Skeletal muscle cell (primary cell): Measurements from ENCODE around the gene YDJC.

Source experiments
- DNase-seq: peaks from one replicate; pipeline ENCODE4 v3.0.0-alpha.2; 2010; ENCODE audit warnings: low read depth
- H3K4me3 ChIP-seq: 2 replicates; pipeline ENCODE4 v1.5.1; 2011; ENCODE audit warnings: low read depth, mild to moderate bottlenecking, control low read depth, low read length, moderate library complexity

Gene YDJC

GRCh38 chr22:21635771-21636510 lies 6.1 kb upstream of the YDJC start:
- DNase-seq = no peak
- no peak overlapping the region for H3K4me3 ChIP-seq

GRCh38 chr22:21634844-21635243 lies 5.0 kb upstream of the YDJC start:
- DNase-seq = no peak
- H3K4me3 ChIP-seq = no peak overlapping the region

- no peak for DNase-seq
- H3K4me3 ChIP-seq = no peak overlapping the region
Observed at GRCh38 chr22:21634081-21634480, 4.3 kb upstream of the YDJC start.

DNA sequence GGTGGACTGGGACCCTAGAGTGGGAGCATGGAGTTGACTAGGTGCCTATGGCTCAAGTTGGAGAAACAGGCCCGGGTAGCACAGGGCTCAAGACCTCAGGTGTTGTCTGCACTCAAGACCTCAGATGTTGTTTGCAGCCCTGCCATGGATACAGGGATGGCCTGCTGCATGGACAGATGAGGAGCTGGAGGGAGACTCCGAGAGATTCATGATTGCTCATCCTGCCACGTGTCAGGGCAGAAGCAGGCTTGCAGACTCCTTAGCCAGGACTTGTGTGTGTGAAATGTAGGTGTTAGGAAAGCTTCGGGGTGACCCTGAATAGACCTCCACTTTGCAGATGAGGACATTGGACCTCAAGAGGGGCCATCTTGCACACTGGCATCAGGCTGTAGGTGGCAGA lies 3.7 kb upstream of the YDJC start:
- no peak for DNase-seq
- H3K4me3 ChIP-seq = no peak overlapping the region

- DNase-seq = no peak
- no peak overlapping the region for H3K4me3 ChIP-seq
Observed at GRCh38 chr22:21632931-21633330, 3.1 kb upstream of the YDJC start.

DNA sequence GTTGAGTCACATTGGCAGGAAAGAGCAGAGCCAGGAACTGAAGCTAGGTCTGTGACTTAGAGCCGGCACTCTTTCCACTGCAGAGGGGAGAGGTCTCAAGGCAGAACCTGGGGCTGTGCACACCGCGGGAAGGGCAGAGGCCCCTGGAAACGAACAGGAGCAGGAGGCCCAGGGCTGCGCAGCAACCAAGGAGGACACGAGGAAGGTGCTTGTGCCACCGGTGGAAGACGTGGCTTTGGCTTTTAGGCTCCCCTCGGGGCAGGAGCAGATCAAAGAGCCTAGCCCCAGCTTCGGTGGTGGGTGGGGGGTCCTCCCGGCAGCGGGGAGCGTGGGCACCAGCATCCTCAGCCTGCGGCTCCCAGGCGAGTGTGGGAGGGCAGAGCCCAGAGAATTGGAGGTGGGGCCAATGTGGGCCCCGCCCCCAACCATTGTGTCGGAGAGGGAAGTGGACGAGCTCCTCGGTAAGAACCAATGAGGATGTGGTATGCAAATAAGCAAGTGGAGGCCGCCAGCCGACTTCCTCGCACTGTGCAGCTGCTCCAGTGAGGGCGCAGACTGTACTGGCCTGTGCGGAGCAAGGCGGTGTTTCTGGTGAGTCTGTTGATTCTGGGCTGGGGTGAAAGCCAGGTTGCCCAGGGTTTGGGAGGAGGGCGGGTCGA lies 2.5 kb upstream of the YDJC start, which contains the start of gene CCDC116:
Gene CCDC116, plus strand, starts transcription at position 524 of the 659 bp plus-strand sequence. CDS start 422 bp downstream, outside the sequence.
- DNase-seq = no peak

DNA sequence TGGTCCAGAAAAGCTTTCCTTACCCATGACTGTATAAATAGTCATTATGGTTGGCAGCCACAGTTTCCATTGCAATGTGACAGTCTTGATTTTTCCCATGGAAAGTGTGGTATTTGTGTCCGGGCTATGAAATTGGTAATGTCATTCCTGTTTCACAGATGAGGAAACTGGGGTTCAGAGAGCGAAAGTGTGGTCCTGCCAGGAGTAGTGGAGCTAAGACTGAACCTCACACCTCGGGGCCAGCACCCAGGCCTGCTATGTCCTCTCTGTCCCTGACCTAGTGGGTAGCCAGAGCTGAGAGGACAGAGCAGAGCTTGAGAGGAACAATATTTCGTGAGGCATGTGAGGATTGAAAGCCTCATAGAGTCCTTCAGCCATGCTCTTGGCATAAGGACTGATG lies 1.2 kb upstream of the YDJC start:
- no peak for DNase-seq
- no peak overlapping the region for H3K4me3 ChIP-seq

More for the DNA sequence above, 2.5 kb upstream of the YDJC start, which contains the start of gene CCDC116:
- H3K4me3 ChIP-seq = no peak within 1 kb of the TSS

GRCh38 chr22:21628386-21629254 lies 1.2 kb downstream of the YDJC start:
- DNase-seq = no peak
- H3K4me3 ChIP-seq = peak overlapping the region; percentile 94

GRCh38 chr22:21626735-21627469 lies 2.9 kb downstream of the YDJC start:
- no peak overlapping the region for H3K4me3 ChIP-seq
- DNase-seq = no peak

- no peak for DNase-seq
Observed at GRCh38 chr22:21626073-21626734, 3.6 kb downstream of the YDJC start.

DNA sequence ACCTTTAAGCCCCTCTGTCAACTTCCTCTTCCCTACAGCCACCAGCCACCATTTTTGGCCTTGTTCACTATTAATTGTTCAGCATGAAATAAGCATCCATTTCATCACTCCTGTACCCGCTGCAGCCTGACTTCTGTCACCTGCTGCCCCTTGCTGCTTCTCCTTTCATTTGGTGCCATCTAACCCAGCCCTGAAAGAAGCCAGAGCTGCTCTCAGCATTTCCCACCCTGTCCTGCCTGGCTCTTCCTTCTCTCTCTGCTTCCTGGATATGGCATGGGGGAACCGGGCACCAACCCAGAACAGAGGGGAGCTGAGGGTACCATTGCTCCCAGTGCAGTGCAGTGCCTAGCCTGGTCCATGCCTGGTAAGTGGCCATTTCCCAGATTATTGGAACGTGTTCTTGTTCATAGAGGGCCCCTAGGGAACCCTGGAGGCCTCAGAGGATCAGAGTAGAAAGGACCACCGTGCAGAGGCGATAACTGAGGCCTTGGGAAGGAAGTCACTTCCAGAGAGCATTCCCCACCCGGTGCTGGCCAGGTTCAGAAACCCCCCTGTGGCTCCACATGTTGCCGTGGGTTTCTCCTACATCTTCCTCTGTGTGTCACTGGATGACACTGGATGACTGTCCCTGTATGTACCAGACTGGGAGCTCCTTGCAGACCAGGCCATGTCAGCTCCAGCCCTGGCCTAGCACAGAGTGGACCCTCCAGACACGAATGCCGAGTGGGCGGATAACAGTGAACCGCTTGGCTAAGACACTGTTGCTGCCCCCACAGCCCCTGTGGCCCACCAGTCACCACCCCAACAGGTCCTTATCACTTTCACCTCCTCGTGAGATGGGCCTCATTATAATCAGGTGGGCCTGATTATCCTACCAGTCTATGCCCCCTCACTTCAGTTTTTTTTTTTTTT lies 4.7 kb downstream of the YDJC start:
- no peak for DNase-seq
- no peak overlapping the region for H3K4me3 ChIP-seq

More at GRCh38 chr22:21626073-21626734, 3.6 kb downstream of the YDJC start:
- no peak overlapping the region for H3K4me3 ChIP-seq

GRCh38 chr22:21624120-21624879 lies 5.5 kb downstream of the YDJC start:
- DNase-seq = no peak
- H3K4me3 ChIP-seq = no peak overlapping the region

DNA sequence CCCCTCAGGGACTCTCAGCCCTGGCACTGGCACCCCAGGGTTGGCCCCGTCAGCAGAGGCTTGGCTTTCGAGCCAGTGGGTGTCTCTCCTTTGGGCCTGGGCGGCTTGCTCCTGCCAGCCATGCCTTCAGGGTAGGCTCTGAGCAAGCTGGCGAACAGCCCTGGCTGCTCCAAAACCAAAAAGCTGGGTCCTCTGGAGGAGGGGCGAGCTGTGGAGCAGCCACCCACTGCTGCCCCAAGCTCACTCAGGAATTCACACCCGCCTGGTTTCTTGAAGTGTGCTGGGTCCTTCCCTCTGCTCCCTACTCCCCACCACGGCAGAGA lies 6.2 kb downstream of the YDJC start:
- no peak for DNase-seq
- no peak overlapping the region for H3K4me3 ChIP-seq

- DNase-seq = no peak
- no peak overlapping the region for H3K4me3 ChIP-seq
Observed at GRCh38 chr22:21622919-21623647, 6.7 kb downstream of the YDJC start.

GRCh38 chr22:21622011-21622918 lies 7.6 kb downstream of the YDJC start:
- no peak for DNase-seq
- H3K4me3 ChIP-seq = no peak overlapping the region

- H3K4me3 ChIP-seq = no peak overlapping the region
- DNase-seq = no peak
Observed at GRCh38 chr22:21621025-21621424, 8.8 kb downstream of the YDJC start.
